Head of caudate nucleus (tissue), 42 donors: Measurements from ENCODE around the gene SYF2.
"Not testable (repeated sequence)": the region's sequence is repeated elsewhere in the genome, so short reads cannot be mapped to it uniquely, and the experiment has no call there.

Experiments
- DNase-seq, 42 donors: peaks; one replicate each; pipeline versions ENCODE4 v3.0.0 to v3.0.0-alpha.2; 2020 to 2021; ENCODE audit warnings: mixed read lengths in 7 of 42
- intact Hi-C: fragments of 100-400 bp; cut with DNase I; formaldehyde crosslinking; loops from one replicate; pipeline ENCODE4 v1.15.0; 2022

SYF2 gene

GRCh38 chr1:25232027-25232865, at the start of gene SYF2:
Gene SYF2, minus strand, starts transcription at chr1:25232502. Its CDS starts 35 bp downstream, at chr1:25232467.
- DNase-seq, result peak; percentile 88 to 98 (median 95)
- intact Hi-C loops, result no loop called here

GRCh38 chr1:25279693-25280111, 47.4 kb upstream of the SYF2 start:
- DNase-seq, intact Hi-C loops: not testable (repeated sequence)

DNA sequence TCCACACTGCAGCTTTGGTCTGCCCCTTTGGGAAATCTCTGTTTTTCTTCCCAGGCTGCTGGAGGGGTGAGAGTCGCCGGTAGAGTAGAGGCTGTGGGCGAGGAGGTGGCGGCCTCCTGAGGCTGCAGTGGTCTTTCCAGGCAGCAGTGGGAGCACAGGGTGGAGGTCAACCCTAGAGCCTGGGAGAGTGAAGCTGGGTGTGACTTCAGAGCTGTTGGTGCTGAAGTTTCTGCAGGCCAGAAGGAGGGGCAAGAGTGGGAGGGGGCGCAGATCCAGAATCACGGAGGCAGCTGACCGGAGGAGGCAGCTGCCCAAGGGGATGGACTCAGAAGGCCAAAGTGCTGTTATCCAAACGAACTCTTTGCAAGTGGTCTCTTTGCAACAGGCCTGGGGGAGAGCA, 46.5 kb upstream of the SYF2 start:
- intact Hi-C loops, DNase-seq: not testable (repeated sequence)

GRCh38 chr1:25278358-25278757, 46.1 kb upstream of the SYF2 start:
- intact Hi-C loops, DNase-seq: not testable (repeated sequence)

GRCh38 chr1:25277295-25277694, 45.0 kb upstream of the SYF2 start:
- intact Hi-C loops, DNase-seq: not testable (repeated sequence)

DNA sequence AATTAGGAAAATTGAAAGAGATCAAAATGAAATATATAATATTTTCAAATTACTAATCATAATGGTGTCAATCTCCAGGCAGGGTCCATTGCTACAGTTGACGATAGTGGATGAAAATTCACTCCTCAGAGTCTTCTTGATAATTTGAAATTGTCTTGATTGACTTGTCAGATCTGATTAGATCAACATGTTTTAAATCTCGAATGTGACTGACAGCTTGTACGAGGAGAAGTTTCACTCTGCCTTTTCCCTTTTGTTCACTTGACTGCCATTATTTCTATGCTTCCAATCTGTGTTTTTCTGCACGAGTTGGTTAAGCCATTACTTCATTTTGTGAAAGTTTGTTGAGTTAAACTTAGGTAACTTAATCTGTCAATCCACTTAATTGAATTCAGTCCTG, 43.3 kb upstream of the SYF2 start:
- DNase-seq, intact Hi-C loops: not testable (repeated sequence)

GRCh38 chr1:25272238-25272637, 39.9 kb upstream of the SYF2 start, which contains the start of gene RHD:
Gene RHD, plus strand, starts transcription at chr1:25272509. Its CDS starts 39 bp downstream, at chr1:25272548.
- DNase-seq, intact Hi-C loops: not testable (repeated sequence)

DNA sequence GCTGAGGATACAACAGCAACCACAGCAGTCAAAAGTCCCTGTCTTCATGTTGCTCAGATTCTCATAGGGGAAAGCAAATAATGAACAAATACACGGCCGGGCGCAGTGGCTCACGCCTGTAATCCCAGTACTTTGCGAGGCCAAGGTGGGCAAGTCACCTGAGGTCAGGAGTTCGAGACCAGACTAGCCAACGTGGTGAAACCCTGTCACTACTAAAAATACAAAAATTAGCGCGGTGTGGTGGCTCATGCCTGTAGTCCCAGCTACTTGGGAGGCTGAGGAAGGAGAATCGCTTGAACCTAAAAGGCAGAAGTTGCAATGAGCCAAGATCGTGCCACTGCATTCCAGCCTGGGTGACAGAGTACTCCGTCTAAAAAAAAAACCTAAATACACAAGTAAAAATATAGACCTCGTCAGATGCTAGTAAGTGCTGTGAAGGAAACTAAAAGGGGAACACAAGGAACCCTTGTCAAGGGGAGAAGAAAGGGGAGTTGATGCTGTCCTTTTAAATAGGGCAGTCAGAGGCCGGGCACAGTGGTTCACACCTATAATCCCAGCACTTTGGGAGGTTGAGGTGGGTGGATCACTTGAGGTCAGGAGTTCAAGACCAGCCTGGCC, 36.0 kb upstream of the SYF2 start:
- intact Hi-C loops, DNase-seq: not testable (repeated sequence)

DNA sequence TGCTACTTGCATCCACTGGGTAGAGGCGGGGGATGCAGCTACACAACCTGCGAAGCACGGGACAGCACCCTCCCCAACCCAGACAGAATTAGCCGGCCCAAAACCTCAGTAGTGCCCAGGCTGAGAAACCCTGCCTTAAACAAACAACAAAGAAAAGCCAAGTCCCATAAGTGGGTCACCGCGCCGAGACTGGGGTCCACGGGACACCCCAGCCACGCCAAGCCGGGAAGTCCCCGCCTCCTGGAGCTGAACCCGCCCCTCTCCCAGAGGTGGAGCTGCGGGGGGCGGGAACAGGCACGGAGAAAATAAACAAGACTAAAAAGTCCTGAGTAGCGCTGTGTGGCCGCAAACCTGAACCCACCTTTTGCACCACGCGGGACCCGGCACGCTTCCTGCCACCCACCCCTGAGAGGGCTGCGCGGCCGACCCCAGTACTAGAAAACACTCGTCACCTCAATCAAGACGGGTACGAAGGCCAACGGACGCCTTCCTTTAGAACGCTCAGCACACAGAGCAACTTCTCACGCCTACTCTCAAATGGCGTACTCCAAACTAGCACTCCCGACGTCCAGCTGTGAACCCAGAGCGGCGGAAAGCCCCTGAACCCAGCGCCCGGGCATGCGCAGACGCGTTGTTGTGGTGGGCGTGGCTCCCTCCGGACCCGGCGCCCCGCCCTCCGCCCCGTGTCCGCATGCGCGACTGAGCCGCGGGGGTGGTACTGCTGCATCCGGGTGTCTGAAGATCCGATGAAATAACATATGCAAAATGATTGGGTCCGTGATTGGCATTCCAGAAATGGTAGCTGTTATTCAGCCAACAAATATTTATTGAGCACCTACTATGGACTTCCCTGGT, 35.2 kb upstream of the SYF2 start:
- DNase-seq, result peak in 35 of 42 donors; percentile 54 to 92 (median 81)
- intact Hi-C loops, result not testable (repeated sequence)

DNA sequence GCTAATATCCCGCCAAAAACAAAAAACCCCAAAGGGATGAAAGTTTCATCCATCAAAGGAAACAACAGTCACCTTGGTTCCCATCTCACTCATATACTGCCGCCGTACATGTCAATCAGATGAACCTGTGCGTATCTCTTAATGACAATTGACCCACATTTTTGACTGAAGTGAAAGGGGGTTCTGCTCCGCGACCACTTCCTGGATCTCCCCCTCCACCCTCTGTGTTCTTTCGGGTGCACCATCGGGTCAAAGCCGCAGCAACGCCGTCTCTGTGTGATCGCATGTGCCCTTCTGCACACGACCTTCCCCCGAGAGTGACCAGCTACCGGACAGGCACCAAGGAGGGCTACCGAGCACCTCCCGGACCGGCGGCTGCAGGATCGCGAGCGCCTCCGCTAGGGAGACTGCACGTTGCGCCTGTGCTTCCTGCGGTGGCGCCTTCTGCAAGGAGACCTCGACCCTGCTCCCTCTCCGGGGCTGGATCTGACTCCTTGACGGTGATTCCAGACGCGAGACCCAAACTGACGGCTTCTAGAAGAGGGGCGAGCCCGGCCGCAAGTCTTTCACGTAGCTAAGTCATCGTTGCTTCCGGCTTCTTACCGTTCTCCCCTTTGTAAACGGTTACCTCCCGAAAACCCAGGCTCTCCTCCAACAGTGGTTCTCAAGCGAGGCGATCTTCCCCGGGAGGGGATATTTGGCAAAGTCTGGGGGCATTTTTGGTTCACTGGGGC, 34.4 kb upstream of the SYF2 start:
- intact Hi-C loops, result not testable (repeated sequence)
- peak in 25 of 42 donors; percentile 14 to 76 (median 58) for DNase-seq

- DNase-seq, intact Hi-C loops: not testable (repeated sequence)
Observed at GRCh38 chr1:25260336-25260735, 28.0 kb upstream of the SYF2 start.

DNA sequence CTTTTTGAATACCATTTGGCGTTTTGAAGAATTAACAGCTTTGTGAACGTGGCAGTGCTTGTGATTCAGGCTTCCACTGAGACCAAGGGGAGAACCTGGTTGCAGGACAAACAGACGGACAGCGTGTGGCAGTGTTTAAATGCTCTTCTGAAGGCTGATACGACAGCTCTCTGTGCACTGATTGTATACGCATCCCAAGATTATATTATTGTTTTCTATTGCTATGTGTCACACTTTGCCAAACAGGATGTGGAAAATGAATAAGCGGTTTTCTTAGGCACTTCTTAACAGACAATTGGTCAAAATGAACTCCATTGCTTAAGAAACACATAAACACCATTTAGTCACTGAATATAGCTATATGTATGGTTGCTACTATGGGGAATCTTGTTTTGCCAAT, 27.5 kb upstream of the SYF2 start:
- intact Hi-C loops, result loop anchor here (10.0 kb wide), 1 partner anchor 75 kb away; the partner anchor contains the start of gene TMEM50A
- not testable (repeated sequence) for DNase-seq

GRCh38 chr1:25257196-25257595, 24.9 kb upstream of the SYF2 start:
- no peak for DNase-seq
- intact Hi-C loops, result loop anchor here (10.0 kb wide), 1 partner anchor 78 kb away; the partner anchor contains the start of gene TMEM50A

GRCh38 chr1:25256578-25256965, 24.3 kb upstream of the SYF2 start:
- DNase-seq, result no peak
- intact Hi-C loops, result loop anchor here (10.0 kb wide), 1 partner anchor 78 kb away; the partner anchor contains the start of gene TMEM50A

DNA sequence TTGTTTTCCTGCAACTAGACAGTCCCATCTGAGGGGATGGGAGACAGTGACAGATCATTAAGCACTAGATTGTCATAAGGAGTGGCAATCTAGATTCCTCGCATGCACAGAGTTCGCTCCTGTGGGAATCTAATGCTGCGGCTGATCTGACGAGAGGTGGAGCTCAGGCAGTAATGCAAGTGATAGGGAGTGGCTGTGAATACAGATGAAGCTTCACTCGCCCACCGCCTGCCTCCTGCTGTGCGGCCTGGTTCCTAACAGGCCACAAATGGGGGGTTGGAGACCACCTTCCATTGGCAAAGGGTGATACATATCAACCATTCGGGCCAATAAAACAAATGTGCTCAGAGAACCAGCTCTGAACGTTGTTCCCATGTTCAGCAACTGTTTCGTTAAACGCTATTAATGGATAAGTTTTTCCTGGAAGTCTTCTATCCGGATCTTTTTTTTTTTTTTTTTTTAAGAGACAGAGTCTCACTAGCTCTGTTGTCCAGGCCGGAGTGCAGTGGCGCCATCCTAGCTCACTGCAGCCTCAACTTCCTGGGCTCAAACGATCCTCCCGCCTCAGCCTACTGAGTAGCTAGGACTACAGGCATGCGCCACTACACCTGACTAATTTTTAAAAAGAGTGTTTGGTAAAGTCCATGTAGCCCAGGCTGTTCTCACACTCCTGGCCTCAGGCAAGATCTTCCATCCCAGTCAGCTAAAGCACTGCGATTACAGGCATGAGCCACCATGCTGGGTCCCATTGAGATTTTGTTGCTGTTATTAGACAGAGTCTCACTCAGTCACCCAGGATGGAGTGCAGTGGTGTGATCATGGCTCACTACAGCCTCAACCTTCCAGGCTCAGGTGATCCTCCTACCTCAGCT, 23.6 kb upstream of the SYF2 start:
- DNase-seq, result peak in 28 of 42 donors; percentile 24 to 78 (median 52)
- intact Hi-C loops, result loop anchor here (10.0 kb wide), 1 partner anchor 79 kb away; the partner anchor contains the start of gene TMEM50A

- intact Hi-C loops, result loop anchor here (10.0 kb wide), 1 partner anchor 81 kb away; the partner anchor contains the start of gene TMEM50A
- DNase-seq, result no peak
Observed at GRCh38 chr1:25253911-25254310, 21.6 kb upstream of the SYF2 start.
